K562 (cell line): ENCODE measurements around the gene CNKSR3. TPM values are rescaled to one million over a fixed set of nuclear protein-coding genes. Genes with fewer than 3 reads are reported as not detected.

Source experiments
- ATAC-seq: fragments of 200-7000 bp; cut with Tn5 transposase; 3 replicates; pipeline ENCODE4 v1.9.1; 2020; ENCODE audit warnings: moderate library complexity
- BruUV-seq: library from RNA; stranded (reverse); fragments of 400-500 nt; replicated peaks from 2 replicates; lab custom pipeline; 2021; lab: Mats Ljungman, UMichigan
- CTCF ChIA-PET: fragments of 300-600 bp; formaldehyde crosslinking; extraction: SDS; loops from one replicate; lab custom pipeline; 2021; ENCODE audit warnings: low intra/inter-chr PET ratio; lab: Yijun Ruan, JAX
- POLR2A ChIA-PET: fragments of 300-600, 350-650 bp; sonication (Branson Sonifier 250); formaldehyde crosslinking; extraction: SDS; loops from one replicate; lab custom pipeline; 2021; ENCODE audit warnings: antibody characterized with exemption, inconsistent platforms; lab: Yijun Ruan, JAX
- DNase-seq, 4 experiments: peaks; one replicate each; pipeline versions ENCODE4 v3.0.0 to v3.0.0-alpha.2; 2011 to 2018; ENCODE audit warnings: low spot score in 3 of 4, mixed read lengths in 3 of 4; ENCODE audit errors: extremely low read depth in 1 of 4
- FAIRE-seq: peaks from 2 replicates; lab custom pipeline; 2011; peaks lifted over from hg19 to GRCh38; lab: Jason Lieb, UNC
- H2AFZ ChIP-seq: 2 replicates; pipeline ENCODE4 v1.6.0; 2011; ENCODE audit warnings: low read depth, low read length, control low read depth, inconsistent platforms
- H3K27ac ChIP-seq: fragments of 200-600 bp; 3 replicates; pipeline ENCODE4 v1.8.0; 2011; ENCODE audit warnings: low read depth, mild to moderate bottlenecking, control low read depth, inconsistent platforms, low read length, moderate library complexity, mixed read lengths; ENCODE audit errors: extremely low read depth
- H3K27me3 ChIP-seq, 2 experiments: fragments of 300-600 bp in 1 of 2; 2 replicates in 1 of 2; 3 replicates in 1 of 2; pipeline versions ENCODE4 v1.6.0 to v1.8.0; 2011; ENCODE audit warnings: inconsistent platforms in 2 of 2, low read length in 2 of 2, mild to moderate bottlenecking in 1 of 2, mixed read lengths in 1 of 2, moderate library complexity in 1 of 2; ENCODE audit not compliant: control insufficient read depth in 2 of 2, insufficient read depth in 2 of 2
- H3K36me3 ChIP-seq: fragments of 300-600 bp; 3 replicates; pipeline ENCODE4 v1.8.0; 2011; ENCODE audit warnings: mild to moderate bottlenecking, low read length, inconsistent platforms; ENCODE audit not compliant: control insufficient read depth, insufficient read depth
- H3K4me1 ChIP-seq, 2 experiments: fragments of 200-600 bp in 1 of 2; replicated peaks in 1 of 2; 2 replicates in 1 of 2; 3 replicates in 1 of 2; pipeline versions ENCODE4 v1.5.1 to v1.8.0; 2011; ENCODE audit warnings: inconsistent platforms in 2 of 2, low read length in 2 of 2, mild to moderate bottlenecking in 1 of 2, mixed read lengths in 1 of 2, moderate library complexity in 1 of 2; ENCODE audit not compliant: control insufficient read depth in 2 of 2, insufficient read depth in 2 of 2
- H3K4me2 ChIP-seq: 2 replicates; pipeline ENCODE4 v1.6.1; 2011; ENCODE audit warnings: low read length, control low read depth, inconsistent platforms, mixed read lengths; ENCODE audit not compliant: insufficient read depth
- H3K4me3 ChIP-seq: fragments of 200-600 bp; sonication (generic), shearing (Covaris generic); 2 replicates; pipeline ENCODE4 v1.5.1; 2016; ENCODE audit warnings: control low read depth, inconsistent platforms
- H3K79me2 ChIP-seq: fragments of 200-600 bp; 3 replicates; pipeline ENCODE4 v1.8.0; 2011; ENCODE audit warnings: low read length, inconsistent platforms; ENCODE audit not compliant: control insufficient read depth, insufficient read depth
- H3K9ac ChIP-seq, 2 experiments: 2 replicates each; pipeline versions ENCODE4 v1.6.0 to v1.6.1; 2011; ENCODE audit warnings: low read depth in 2 of 2, low read length in 2 of 2, control low read depth in 1 of 2, inconsistent platforms in 1 of 2, mild to moderate bottlenecking in 1 of 2, mixed read lengths in 1 of 2; ENCODE audit not compliant: insufficient read depth in 1 of 2
- H3K9me1 ChIP-seq: one replicate; pipeline ENCODE4 v1.6.0; 2011; ENCODE audit warnings: inconsistent platforms, mild to moderate bottlenecking, low read length, moderate library complexity; ENCODE audit not compliant: control insufficient read depth, insufficient read depth
- H3K9me3 ChIP-seq: replicated peaks from 2 replicates; pipeline ENCODE4 v1.5.1; 2011; ENCODE audit warnings: low read depth, low read length, inconsistent platforms; ENCODE audit not compliant: control insufficient read depth, insufficient read depth
- H4K20me1 ChIP-seq: replicated peaks from 2 replicates; pipeline ENCODE4 v1.6.1; 2011; ENCODE audit warnings: low read length, inconsistent platforms, mixed read lengths; ENCODE audit not compliant: control insufficient read depth, insufficient read depth
- ARHGAP35 ChIP-seq: fragments of 450-650 bp; IDR thresholded peaks from 2 replicates; pipeline ENCODE4 v1.6.1; 2018; ENCODE audit not compliant: partially characterized antibody
- ATF2 ChIP-seq: sonication (generic); formaldehyde crosslinking; IDR thresholded peaks from 2 replicates; pipeline ENCODE4 v1.8.1; 2022; ENCODE audit warnings: missing genetic modification reagents
- CBFA2T2 ChIP-seq: fragments of 450-650 bp; conservative IDR thresholded peaks from 2 replicates; pipeline ENCODE4 v1.6.1; 2017; ENCODE audit warnings: mild to moderate bottlenecking
- E2F3 ChIP-seq: fragments of 250-450 bp; sonication (Bioruptor Pico); IDR thresholded peaks from 2 replicates; pipeline ENCODE4 v1.4.0; 2020; ENCODE audit warnings: mild to moderate bottlenecking
- RAD21 ChIP-seq, 2 experiments: fragments of 250-450 bp in 1 of 2; fragments of 450-650 bp in 1 of 2; sonication (Bioruptor Pico) in 1 of 2; formaldehyde crosslinking in 1 of 2; IDR thresholded peaks in 1 of 2; conservative IDR thresholded peaks in 1 of 2; 2 replicates each; pipeline versions ENCODE4 v1.4.0 to v1.8.0; 2020 to 2022; ENCODE audit warnings: mild to moderate bottlenecking in 2 of 2, moderate library complexity in 1 of 2
- ZMIZ1 ChIP-seq, 2 experiments: fragments of 150-350 bp in 1 of 2; IDR thresholded peaks; 2 replicates each; pipeline ENCODE4 v1.6.1; 2012 to 2016; ENCODE audit warnings: low read depth in 2 of 2, low read length in 2 of 2, mild to moderate bottlenecking in 1 of 2, moderate library complexity in 1 of 2
- ZNF253 ChIP-seq: fragments of 250-450 bp; sonication (Bioruptor Pico); conservative IDR thresholded peaks from 2 replicates; pipeline ENCODE4 v1.6.1; 2021; ENCODE audit warnings: mild to moderate bottlenecking
- ZNF764 ChIP-seq: fragments of 250-450 bp; sonication (Bioruptor Pico); IDR thresholded peaks from 2 replicates; pipeline ENCODE4 v1.4.0; 2020; ENCODE audit warnings: low read depth, mild to moderate bottlenecking, moderate library complexity
- WGBS: fragments of 100-300 bp; shearing (Covaris generic); methylation state at CpG from one replicate; pipeline ENCODE4 v1.1.6; 2016; ENCODE audit warnings: low coverage, mixed read lengths; ENCODE audit not compliant: insufficient coverage; ENCODE audit errors: missing lambda C conversion rate; 5-methylcytosine and 5-hydroxymethylcytosine counted together
- in situ Hi-C: fragments of 300-500 bp; cut with MboI; formaldehyde crosslinking; loops from 4 replicates; pipeline ENCODE4 v1.15.0; 2018; ENCODE audit warnings: inconsistent platforms, mixed read lengths
- intact Hi-C: fragments of 100-400 bp; cut with micrococcal nuclease; formaldehyde crosslinking; loops from 2 replicates; pipeline ENCODE4 v1.14.2; 2022
- polyA plus RNA-seq, 8 experiments: library from polyadenylated mRNA; depleted of rRNA in 4 of 8; stranded (reverse) in 5 of 8; unstranded in 3 of 8; fragments of >200 nt; fragmentation: Nextera tagmentation in 2 of 8; fragmentation: Illumina TruSeq in 1 of 8; extraction: Ambion mirVana in 2 of 8; extraction: Trizol in 1 of 8; gene quantifications; 2 replicates each; pipeline versions ENCODE4 v1.2.1 to v1.2.3, GENCODE V29; 2011 to 2014; ENCODE audit warnings: inconsistent platforms in 1 of 8, missing spikeins in 1 of 8
- total RNA-seq, 7 experiments: library from RNA; depleted of rRNA in 6 of 7; stranded (reverse); fragments of >200 nt in 6 of 7; fragmentation: Illumina TruSeq in 2 of 7; extraction: Trizol in 2 of 7; gene quantifications; 2 replicates each; pipeline versions ENCODE4 v1.2.1 to v1.2.3, GENCODE V29; 2011 to 2021; ENCODE audit warnings: low replicate concordance in 1 of 7
- TF ChIP-seq, protein P1 (sequence below), 2 experiments: fragments of 250-450 bp in 1 of 2; fragments of 450-650 bp in 1 of 2; sonication (Bioruptor Pico) in 1 of 2; IDR thresholded peaks; 2 replicates each; pipeline versions ENCODE4 v1.6.1 to v1.8.0; 2016 to 2021; ENCODE audit warnings: mild to moderate bottlenecking in 2 of 2, moderate library complexity in 2 of 2, missing compliant biosample characterization in 1 of 2, missing genetic modification characterization in 1 of 2

CNKSR3 gene
- total and polyA plus RNA-seq, 9 of the 15 experiments (the other 6 are each of a cell fraction or from before 2014, with no cell fraction given), result 4.5 to 29.6 (median 9.5) TPM

DNA sequence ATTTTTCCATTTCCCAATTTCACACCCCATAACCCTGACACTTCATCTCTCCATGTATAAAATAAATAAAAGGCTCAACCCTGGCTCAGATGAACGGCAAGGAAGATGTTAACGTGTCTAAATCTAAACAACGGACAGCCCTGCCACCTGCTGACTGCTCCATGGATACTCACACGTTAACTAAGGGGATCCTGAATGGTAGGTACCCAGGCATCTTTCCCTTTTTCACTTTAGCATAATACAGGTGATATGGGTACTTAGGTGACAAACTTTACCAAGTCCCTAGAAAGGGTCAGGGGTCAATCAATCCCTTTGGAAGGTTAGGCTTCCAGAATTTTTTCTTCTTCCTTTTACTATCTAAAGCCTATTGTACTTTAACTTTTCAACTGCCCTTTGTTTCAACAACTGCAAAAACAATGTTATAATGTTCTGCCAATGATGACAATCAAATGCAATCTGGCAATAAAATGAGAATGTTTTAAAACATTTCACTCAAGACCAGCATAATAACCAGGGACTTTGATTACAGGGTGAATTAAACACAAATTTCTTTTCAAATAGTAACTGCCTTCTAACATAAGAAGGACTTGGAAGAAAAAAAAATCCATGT lies 101.5 kb downstream of the CNKSR3 start:
- Histone ChIP-seq H3K4me3 (no peak overlapping the region), H3K27me3 (no peaks in the 10 kb centered on the region), H3K4me2 (no peak overlapping the region), H3K79me2 (no peaks in the 10 kb centered on the region), H3K9me1 (no peaks in the 10 kb centered on the region), H3K9ac (no peak overlapping the region), H3K36me3 (peaks cover 71% of the 10 kb centered on the region), H3K4me1 (no peaks in the 10 kb centered on the region), H4K20me1 (no peaks in the 10 kb centered on the region), H2AFZ (no peak overlapping the region), H3K9me3 (no peaks in the 10 kb centered on the region), H3K27ac (no peak overlapping the region)
- BruUV-seq, result no TSS peak
- intact Hi-C loops (no loop called here), in situ Hi-C loops (no loop called here)
- 83% methylated on average over 4 of the region's 4 CpGs for WGBS
- CTCF ChIA-PET, result interaction anchor here (1.2 kb wide), 1 partner anchor 255 kb away, joined by 4 read pairs; no protein-coding TSS in a partner anchor
- DNase-seq (no peak), ATAC-seq (no peak), FAIRE-seq (no peak)
- TF ChIP-seq RAD21 (CRISPR knock-in tag; conservative IDR thresholded peaks at IDR 0.05 in 1 of 2, IDR thresholded peaks at IDR 0.05 in 1 of 2), result peak in 1 of 2 experiments; percentile 20; a peak in 1 of 4 replicates
- TF ChIP-seq CBFA2T2, result no peak
- POLR2A ChIA-PET, result no interaction called here

- H4K20me1 ChIP-seq, result no peaks in the 10 kb centered on the region
- no peak overlapping the region for H3K9ac ChIP-seq
- no peaks in the 10 kb centered on the region for H3K27me3 ChIP-seq
- in situ Hi-C loops (no loop called here), intact Hi-C loops (no loop called here)
- POLR2A ChIA-PET, result no interaction called here
- FAIRE-seq (no peak), ATAC-seq (no peak), DNase-seq (no peak)
- H3K9me1 ChIP-seq, result no peaks in the 10 kb centered on the region
- no peak overlapping the region for H3K4me3 ChIP-seq
- 98% methylated on average over 5 of the region's 5 CpGs for WGBS
- CTCF ChIA-PET, result no interaction called here
- H2AFZ ChIP-seq, result no peak overlapping the region
- no peaks in the 10 kb centered on the region for H3K79me2 ChIP-seq
- no TSS peak for BruUV-seq
- H3K4me1 ChIP-seq, result no peaks in the 10 kb centered on the region
- no peaks in the 10 kb centered on the region for H3K9me3 ChIP-seq
- peaks cover 58% of the 10 kb centered on the region for H3K36me3 ChIP-seq
- no peak overlapping the region for H3K4me2 ChIP-seq
- no peak overlapping the region for H3K27ac ChIP-seq
- no peak for TF ChIP-seq ZMIZ1 (IDR thresholded peaks at IDR 0.05; ENCODE audit: low read depth in 2 of 2, low read length in 2 of 2)
- TF ChIP-seq ZNF253 (CRISPR knock-in tag), result no peak
- TF ChIP-seq ATF2 (CRISPR knock-in tag), result no peak
- TF ChIP-seq E2F3 (CRISPR knock-in tag), result no peak
- TF ChIP-seq ARHGAP35, result no peak
- no peak for TF ChIP-seq ZNF764
- TF ChIP-seq, protein P1, sequence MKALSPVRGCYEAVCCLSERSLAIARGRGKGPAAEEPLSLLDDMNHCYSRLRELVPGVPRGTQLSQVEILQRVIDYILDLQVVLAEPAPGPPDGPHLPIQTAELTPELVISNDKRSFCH (CRISPR knock-in tag; IDR thresholded peaks at IDR 0.05), result no peak
- TF ChIP-seq, protein P1 (tag; IDR thresholded peaks at IDR 0.05), result no peak
Measured at GRCh38 chr6:154407440-154407839, 103.0 kb downstream of the CNKSR3 start.
